Keratinocyte (primary cell): ENCODE results near the gene PRRC2B. TPM values are rescaled to one million over a fixed set of nuclear protein-coding genes. Genes with fewer than 3 reads are reported as not detected.

Source experiments
- DNase-seq: peaks from one replicate; pipeline ENCODE4 v3.0.0-alpha.2; 2011; ENCODE audit warnings: low read depth, missing footprints, low spot score
- FAIRE-seq: peaks from 2 replicates; lab custom pipeline; 2011; peaks lifted over from hg19 to GRCh38; lab: Jason Lieb, UNC
- H2AFZ ChIP-seq: 2 replicates; pipeline ENCODE4 v1.6.0; 2012; ENCODE audit warnings: low read length, control low read depth, inconsistent platforms; ENCODE audit not compliant: control insufficient read depth
- H3K27ac ChIP-seq: 2 replicates; pipeline ENCODE4 v1.5.1; 2011; ENCODE audit warnings: low read length; ENCODE audit not compliant: control insufficient read depth, insufficient read depth
- H3K27me3 ChIP-seq: 3 replicates; pipeline ENCODE4 v1.6.0; 2011; ENCODE audit warnings: low read length; ENCODE audit not compliant: control insufficient read depth, insufficient read depth; ENCODE audit errors: extremely low read depth
- H3K36me3 ChIP-seq, 2 experiments: 2 replicates in 1 of 2; 3 replicates in 1 of 2; pipeline ENCODE4 v1.5.1; 2011; ENCODE audit warnings: low read length in 2 of 2, mild to moderate bottlenecking in 1 of 2; ENCODE audit not compliant: control insufficient read depth in 2 of 2, insufficient read depth in 2 of 2; ENCODE audit errors: extremely low read depth in 1 of 2
- H3K4me1 ChIP-seq: 3 replicates; pipeline ENCODE4 v1.5.1; 2011; ENCODE audit warnings: low read length; ENCODE audit not compliant: control insufficient read depth, insufficient read depth; ENCODE audit errors: extremely low read depth
- H3K4me2 ChIP-seq: 3 replicates; pipeline ENCODE4 v1.6.0; 2011; ENCODE audit warnings: low read depth, low read length; ENCODE audit not compliant: control insufficient read depth, insufficient read depth; ENCODE audit errors: extremely low read depth
- H3K4me3 ChIP-seq, 3 experiments: fragments of 200-600 bp in 1 of 3; sonication (generic) in 1 of 3; 2 replicates in 2 of 3; 3 replicates in 1 of 3; pipeline ENCODE4 v1.5.1; 2011 to 2016; ENCODE audit warnings: low read length in 3 of 3, mild to moderate bottlenecking in 3 of 3, control low read depth in 2 of 3, inconsistent platforms in 1 of 3, low read depth in 1 of 3, mixed read lengths in 1 of 3, mixed run types in 1 of 3, moderate library complexity in 1 of 3; ENCODE audit not compliant: control insufficient read depth in 2 of 3, insufficient read depth in 2 of 3; ENCODE audit errors: extremely low read depth in 1 of 3
- H3K79me2 ChIP-seq: 2 replicates; pipeline ENCODE4 v1.6.0; 2012; ENCODE audit warnings: low read length; ENCODE audit not compliant: control insufficient read depth, insufficient read depth
- H3K9ac ChIP-seq: 3 replicates; pipeline ENCODE4 v1.6.0; 2011; ENCODE audit warnings: low read length; ENCODE audit not compliant: control insufficient read depth, insufficient read depth; ENCODE audit errors: extremely low read depth
- H3K9me1 ChIP-seq: 3 replicates; pipeline ENCODE4 v1.6.0; 2011; ENCODE audit warnings: low read length; ENCODE audit not compliant: control insufficient read depth, insufficient read depth; ENCODE audit errors: extremely low read depth
- H3K9me3 ChIP-seq: 2 replicates; pipeline ENCODE4 v1.5.1; 2012; ENCODE audit warnings: low read depth, low read length; ENCODE audit not compliant: control insufficient read depth
- H4K20me1 ChIP-seq: 3 replicates; pipeline ENCODE4 v1.6.0; 2011; ENCODE audit warnings: low read length; ENCODE audit not compliant: control insufficient read depth, insufficient read depth; ENCODE audit errors: extremely low read depth
- EZH2 ChIP-seq: IDR thresholded peaks from one replicate; pipeline ENCODE4 v1.6.1; 2012; ENCODE audit warnings: inconsistent platforms, mild to moderate bottlenecking, low read length, moderate library complexity
- dilution Hi-C: fragments of 300-500 bp; cut with MboI; formaldehyde crosslinking; loops from one replicate; pipeline ENCODE4 v1.7.0; 2020; ENCODE audit warnings: low sequenced_read_pairs; ENCODE audit not compliant: extremely low pct_ligation_motif_present
- polyA plus RNA-seq, 5 experiments: library from polyadenylated mRNA; depleted of rRNA in 3 of 5; stranded (reverse) in 3 of 5; stranded (forward) in 1 of 5; unstranded in 1 of 5; fragments of >200 nt; gene quantifications; 1 replicate in 1 of 5; 2 replicates in 3 of 5; 3 replicates in 1 of 5; pipeline versions ENCODE4 v1.2.1 to v1.2.3, GENCODE V29; 2011 to 2012; ENCODE audit warnings: missing spikeins in 2 of 5, low read depth in 1 of 5, low replicate concordance in 1 of 5
- TF ChIP-seq, protein P1 (sequence below), 3 experiments: IDR thresholded peaks in 1 of 3; conservative IDR thresholded peaks in 1 of 3; optimal IDR thresholded peaks in 1 of 3; 2 replicates in 2 of 3; 3 replicates in 1 of 3; pipeline versions ENCODE3 to v1.5.1; 2011; ENCODE audit warnings: low read length in 3 of 3, mild to moderate bottlenecking in 3 of 3, moderate library complexity in 2 of 3, control low read depth in 1 of 3, inconsistent platforms in 1 of 3; ENCODE audit not compliant: insufficient read depth in 2 of 3; ENCODE audit errors: extremely low read depth in 1 of 3

The PRRC2B gene
- polyA plus RNA-seq, 1 donor (not counting 4 experiments of a cell fraction or from before 2014, with no cell fraction given), result 20.8 TPM

DNA sequence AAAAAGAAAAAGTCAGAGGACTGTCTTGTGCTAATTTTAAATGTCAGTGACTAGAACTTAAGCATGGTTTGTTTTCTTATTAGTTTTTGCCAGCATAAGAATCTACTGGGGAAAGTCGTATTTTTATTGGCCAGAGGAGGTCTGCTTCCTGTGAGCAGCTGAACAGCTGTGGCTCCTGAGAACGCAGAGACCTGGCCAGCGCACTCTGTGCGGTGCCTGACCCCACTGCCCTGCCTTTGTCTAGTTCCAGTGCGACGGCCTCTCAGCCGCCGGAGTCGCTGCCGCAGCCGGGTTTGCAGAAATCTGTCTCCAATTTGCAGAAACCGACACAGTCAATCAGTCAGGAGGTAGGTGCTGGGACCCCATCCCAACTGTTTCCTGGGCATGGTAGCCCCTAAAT is 42.5 kb downstream of the PRRC2B start:
- peaks cover 17% of the 10 kb centered on the region for H3K4me1 ChIP-seq
- TF ChIP-seq, protein P1, sequence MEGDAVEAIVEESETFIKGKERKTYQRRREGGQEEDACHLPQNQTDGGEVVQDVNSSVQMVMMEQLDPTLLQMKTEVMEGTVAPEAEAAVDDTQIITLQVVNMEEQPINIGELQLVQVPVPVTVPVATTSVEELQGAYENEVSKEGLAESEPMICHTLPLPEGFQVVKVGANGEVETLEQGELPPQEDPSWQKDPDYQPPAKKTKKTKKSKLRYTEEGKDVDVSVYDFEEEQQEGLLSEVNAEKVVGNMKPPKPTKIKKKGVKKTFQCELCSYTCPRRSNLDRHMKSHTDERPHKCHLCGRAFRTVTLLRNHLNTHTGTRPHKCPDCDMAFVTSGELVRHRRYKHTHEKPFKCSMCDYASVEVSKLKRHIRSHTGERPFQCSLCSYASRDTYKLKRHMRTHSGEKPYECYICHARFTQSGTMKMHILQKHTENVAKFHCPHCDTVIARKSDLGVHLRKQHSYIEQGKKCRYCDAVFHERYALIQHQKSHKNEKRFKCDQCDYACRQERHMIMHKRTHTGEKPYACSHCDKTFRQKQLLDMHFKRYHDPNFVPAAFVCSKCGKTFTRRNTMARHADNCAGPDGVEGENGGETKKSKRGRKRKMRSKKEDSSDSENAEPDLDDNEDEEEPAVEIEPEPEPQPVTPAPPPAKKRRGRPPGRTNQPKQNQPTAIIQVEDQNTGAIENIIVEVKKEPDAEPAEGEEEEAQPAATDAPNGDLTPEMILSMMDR (optimal IDR thresholded peaks at IDR 0.05 in 1 of 3, IDR thresholded peaks at IDR 0.05 in 1 of 3, conservative IDR thresholded peaks at IDR 0.05 in 1 of 3; ENCODE audit: extremely low read depth in 1 of 3, insufficient read depth in 2 of 3, low read length in 3 of 3), result no peak
- TF ChIP-seq EZH2, result no peak
- no peak overlapping the region for H3K9ac ChIP-seq
- H3K4me2 ChIP-seq, result no peak overlapping the region
- H3K27me3 ChIP-seq, result no peaks in the 10 kb centered on the region
- FAIRE-seq, result no peak
- H4K20me1 ChIP-seq, result peaks cover 16% of the 10 kb centered on the region
- dilution Hi-C loops, result no loop called here
- H2AFZ ChIP-seq, result no peak overlapping the region
- no peaks in the 10 kb centered on the region for H3K9me1 ChIP-seq
- H3K9me3 ChIP-seq, result no peaks in the 10 kb centered on the region
- DNase-seq, result no peak
- H3K36me3 ChIP-seq, result peaks cover 47 to 60% of the 10 kb centered on the region in 2 experiments
- no peak overlapping the region for H3K27ac ChIP-seq
- no peak overlapping the region for H3K4me3 ChIP-seq
- peaks cover 58% of the 10 kb centered on the region for H3K79me2 ChIP-seq

DNA sequence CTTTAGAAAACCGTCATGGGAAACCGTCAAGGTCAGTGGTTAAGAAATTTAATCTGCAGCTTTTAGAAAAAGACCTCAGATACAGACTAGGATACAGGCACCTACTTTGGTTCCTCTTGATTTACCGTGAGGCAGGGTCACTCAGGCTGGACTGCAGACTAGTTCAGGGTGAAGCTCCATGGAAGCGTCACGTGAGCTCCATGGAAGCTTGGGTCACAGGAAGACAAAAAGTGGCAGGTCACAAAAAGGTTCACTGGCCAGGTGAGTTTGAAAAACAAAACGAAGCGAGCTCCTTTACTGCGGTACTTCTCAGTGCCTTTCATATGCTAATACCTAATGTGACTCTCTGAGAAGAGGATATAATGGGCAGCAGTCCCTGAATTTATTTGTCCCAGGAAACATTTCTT is 43.0 kb downstream of the PRRC2B start:
- TF ChIP-seq EZH2, result no peak
- TF ChIP-seq, protein P1 (optimal IDR thresholded peaks at IDR 0.05 in 1 of 3, IDR thresholded peaks at IDR 0.05 in 1 of 3, conservative IDR thresholded peaks at IDR 0.05 in 1 of 3; ENCODE audit: extremely low read depth in 1 of 3, insufficient read depth in 2 of 3, low read length in 3 of 3), result no peak
- H3K27me3 ChIP-seq, result no peaks in the 10 kb centered on the region
- H3K4me3 ChIP-seq, result no peak overlapping the region
- dilution Hi-C loops, result no loop called here
- DNase-seq, result no peak
- H3K79me2 ChIP-seq, result peaks cover 58% of the 10 kb centered on the region
- FAIRE-seq, result no peak
- no peak overlapping the region for H2AFZ ChIP-seq
- no peak overlapping the region for H3K27ac ChIP-seq
- H3K9me1 ChIP-seq, result no peaks in the 10 kb centered on the region
- peaks cover 16% of the 10 kb centered on the region for H4K20me1 ChIP-seq
- peaks cover 49 to 60% of the 10 kb centered on the region in 2 experiments for H3K36me3 ChIP-seq
- H3K4me2 ChIP-seq, result no peak overlapping the region
- peaks cover 17% of the 10 kb centered on the region for H3K4me1 ChIP-seq
- no peaks in the 10 kb centered on the region for H3K9me3 ChIP-seq
- no peak overlapping the region for H3K9ac ChIP-seq
